ENCODE data around the gene ARHGEF17. TPM values are rescaled to one million over a fixed set of nuclear protein-coding genes. Genes with fewer than 3 reads are reported as not detected.

ARHGEF17 gene
- total RNA-seq, 1 donor from 2014 or later: not detected

DNA sequence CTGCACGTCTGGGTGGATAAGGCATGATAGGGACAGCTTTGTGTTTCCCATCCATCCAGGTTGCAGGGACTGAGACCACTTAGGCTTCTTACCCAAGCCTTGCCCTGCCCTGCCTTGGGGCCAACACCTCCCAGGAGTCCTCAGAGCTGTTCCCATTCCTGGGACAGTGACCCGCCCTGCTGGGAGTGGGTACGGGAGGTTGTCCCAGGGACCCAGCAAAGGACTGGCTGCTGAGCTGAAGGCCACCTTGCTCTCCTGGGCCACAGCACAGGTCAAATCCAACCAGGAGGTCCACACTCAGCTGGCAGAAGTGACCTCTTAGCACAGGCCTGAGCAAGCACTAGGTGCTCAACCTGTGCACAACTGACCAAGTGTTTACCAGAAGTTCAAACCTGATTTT is 16.9 kb upstream of the ARHGEF17 start:
- intact Hi-C loops (cut with micrococcal nuclease): no loop called here

DNA sequence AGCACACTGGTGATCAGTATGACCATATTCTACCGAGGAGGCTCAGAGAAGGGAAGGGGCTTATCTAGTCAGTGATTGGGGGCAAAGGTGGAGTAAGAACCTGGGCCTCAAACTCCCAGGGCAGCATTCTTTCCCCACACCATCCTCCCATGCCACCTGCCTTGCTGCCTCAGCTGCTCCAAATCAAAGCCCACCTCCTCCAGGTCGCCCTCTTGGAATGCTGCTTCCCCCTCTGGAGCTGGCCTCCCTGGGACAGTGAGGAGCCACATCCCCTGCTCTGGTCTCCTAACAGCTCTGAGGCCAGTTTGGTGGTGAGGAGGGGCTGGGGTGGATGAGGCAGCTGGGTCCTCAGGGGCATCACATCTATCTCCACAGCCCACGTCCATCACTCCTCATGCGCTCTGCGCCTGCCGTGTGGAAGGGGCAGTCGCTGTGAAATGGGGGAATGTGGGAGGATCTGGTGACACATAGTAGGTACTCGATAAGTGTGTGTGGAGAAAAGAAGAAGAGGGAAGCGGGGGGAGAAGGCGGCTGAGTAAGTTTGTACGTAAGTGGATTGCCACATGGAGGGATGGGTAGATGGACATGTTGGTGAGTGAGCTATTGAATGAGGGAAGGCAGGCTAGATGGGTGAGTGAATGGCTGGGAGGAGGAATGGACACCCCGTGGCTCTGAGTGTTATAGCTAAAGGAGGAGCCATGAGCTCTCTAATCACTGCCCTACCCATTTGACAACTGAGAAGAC is 16.1 kb upstream of the ARHGEF17 start:
- intact Hi-C loops (cut with micrococcal nuclease): no loop called here

DNA sequence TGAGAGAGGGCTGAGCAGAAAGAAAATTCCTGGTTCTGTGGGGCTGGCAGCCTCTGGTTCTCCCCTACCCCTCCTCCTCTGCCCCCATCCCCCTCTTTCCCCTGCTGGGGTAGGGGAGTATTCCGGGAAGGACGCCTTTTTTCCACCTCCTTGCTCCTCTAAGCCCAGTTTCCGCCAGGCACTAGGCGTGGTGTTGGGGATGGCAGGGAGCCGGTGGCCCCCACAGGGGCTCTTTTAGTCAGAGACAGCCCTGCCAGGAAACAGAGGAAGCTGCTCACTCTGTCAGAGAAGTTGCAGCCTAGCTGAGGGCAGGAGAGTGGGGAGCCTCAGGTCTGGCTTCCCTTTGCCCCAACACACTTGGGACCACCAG is 15.6 kb upstream of the ARHGEF17 start:
- intact Hi-C loops (cut with micrococcal nuclease): no loop called here

DNA sequence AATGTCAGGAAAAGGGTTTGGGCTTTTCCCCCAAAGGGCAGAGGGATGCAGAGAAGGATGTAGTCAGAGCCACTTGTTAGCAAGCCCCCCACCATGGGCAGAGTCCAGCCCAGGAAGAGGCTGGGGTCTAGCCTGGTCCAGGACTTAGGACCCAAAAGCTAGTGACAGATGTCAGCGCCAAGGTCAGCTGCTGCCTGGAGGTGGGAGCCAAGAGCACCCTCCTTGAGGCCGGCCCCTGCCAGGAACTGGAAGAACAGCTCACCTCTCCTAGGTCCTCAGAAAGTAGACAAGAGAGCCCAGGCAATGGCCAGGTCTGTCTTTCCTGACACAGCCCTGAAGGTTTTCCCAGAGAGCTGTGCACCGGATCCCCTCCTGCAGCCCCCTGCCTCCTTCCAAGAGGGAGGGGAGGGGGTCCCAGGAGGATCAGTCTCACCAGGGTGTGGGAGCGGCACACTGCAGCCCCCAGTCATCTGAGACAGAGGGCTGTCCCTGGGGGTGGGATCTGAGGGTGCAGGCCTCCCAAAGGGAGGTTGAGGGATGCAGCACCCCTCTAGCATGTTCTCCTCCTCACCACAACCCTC is 14.6 kb upstream of the ARHGEF17 start:
- intact Hi-C loops (cut with micrococcal nuclease): no loop called here

DNA sequence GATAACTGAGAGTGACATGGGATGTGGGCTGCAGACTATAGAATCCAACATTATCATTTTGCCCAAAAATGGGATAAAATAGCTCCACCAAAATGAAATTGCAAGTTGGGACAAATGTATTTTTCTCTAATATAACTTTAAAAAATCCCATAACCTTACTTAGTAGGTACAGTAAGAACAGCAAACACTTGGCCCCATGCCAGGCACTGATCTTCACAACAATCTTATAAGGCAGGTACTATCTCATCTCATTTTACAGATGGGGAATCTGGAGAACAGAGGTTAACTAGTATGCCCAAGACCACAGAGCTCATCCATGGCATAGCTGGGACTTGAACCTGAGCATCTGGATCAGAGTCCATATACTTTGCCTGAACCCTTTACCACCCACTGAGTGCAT is 13.5 kb upstream of the ARHGEF17 start:
- intact Hi-C loops (cut with micrococcal nuclease): loop anchor here (1.0 kb wide), 1 partner anchor 41 kb away; no protein-coding TSS in a partner anchor

DNA sequence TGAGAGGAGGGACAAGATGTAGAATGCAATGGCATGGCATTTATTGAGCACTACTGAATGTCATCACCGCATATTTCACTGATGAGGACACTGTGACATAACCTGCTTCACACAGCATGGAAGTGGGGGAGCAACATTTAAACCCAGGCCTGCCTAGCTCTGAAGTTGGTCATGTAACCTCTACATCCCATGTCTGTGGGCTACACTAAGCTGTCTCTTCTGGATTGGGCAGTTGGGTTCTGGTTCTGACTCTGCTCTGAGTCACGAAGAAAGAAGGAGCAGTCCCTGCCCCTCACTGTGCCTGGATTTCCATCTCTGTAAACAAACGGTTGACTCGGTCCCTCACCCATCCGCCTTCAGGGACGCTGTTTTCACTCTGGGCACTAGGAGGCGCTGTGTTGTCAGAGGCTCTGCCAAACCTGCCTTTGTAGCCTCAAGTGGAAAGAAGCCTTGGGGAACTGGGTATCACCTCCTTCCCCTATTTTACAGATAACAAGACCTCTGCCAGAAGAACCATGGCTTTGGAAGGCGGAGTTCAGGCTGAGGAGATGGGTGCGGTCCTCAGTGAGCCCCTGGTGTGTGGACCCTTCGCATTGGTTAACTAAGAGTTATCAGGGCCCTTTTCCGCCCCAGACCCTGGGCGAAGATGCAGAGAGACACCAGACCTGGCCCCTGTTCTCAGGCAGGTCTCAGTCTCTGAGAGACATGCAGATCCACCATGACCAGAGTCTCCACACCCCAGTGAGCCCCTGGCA is 12.7 kb upstream of the ARHGEF17 start:
- intact Hi-C loops (cut with micrococcal nuclease): loop anchor here (1.0 kb wide), 1 partner anchor 40 kb away; no protein-coding TSS in a partner anchor

DNA sequence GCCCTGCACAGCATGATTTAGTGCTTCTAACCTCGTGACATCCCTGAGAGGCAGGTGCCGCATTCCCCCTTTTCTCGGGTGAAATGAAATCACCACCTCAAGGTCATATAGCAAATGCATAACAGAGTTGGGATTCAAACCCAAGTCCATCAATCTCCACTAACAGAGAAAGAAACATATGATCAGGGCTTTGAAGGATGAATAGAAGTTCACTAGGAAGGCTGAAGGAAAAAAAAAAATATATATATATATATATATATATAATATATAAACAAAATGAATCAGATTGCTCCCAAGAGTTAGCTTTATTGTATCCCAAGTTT is 12.1 kb upstream of the ARHGEF17 start:
- intact Hi-C loops (cut with micrococcal nuclease): loop anchor here (1.0 kb wide), 1 partner anchor 39 kb away; no protein-coding TSS in a partner anchor

DNA sequence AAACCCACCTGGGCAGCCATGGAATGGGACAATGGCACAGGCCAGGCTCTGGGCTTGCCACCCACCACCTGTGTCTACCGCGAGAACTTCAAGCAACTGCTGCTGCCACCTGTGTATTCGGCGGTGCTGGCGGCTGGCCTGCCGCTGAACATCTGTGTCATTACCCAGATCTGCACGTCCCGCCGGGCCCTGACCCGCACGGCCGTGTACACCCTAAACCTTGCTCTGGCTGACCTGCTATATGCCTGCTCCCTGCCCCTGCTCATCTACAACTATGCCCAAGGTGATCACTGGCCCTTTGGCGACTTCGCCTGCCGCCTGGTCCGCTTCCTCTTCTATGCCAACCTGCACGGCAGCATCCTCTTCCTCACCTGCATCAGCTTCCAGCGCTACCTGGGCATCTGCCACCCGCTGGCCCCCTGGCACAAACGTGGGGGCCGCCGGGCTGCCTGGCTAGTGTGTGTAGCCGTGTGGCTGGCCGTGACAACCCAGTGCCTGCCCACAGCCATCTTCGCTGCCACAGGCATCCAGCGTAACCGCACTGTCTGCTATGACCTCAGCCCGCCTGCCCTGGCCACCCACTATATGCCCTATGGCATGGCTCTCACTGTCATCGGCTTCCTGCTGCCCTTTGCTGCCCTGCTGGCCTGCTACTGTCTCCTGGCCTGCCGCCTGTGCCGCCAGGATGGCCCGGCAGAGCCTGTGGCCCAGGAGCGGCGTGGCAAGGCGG is 11.4 kb upstream of the ARHGEF17 start:
- intact Hi-C loops (cut with micrococcal nuclease): no loop called here

DNA sequence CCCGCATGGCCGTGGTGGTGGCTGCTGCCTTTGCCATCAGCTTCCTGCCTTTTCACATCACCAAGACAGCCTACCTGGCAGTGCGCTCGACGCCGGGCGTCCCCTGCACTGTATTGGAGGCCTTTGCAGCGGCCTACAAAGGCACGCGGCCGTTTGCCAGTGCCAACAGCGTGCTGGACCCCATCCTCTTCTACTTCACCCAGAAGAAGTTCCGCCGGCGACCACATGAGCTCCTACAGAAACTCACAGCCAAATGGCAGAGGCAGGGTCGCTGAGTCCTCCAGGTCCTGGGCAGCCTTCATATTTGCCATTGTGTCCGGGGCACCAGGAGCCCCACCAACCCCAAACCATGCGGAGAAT is 10.9 kb upstream of the ARHGEF17 start:
- intact Hi-C loops (cut with micrococcal nuclease): no loop called here

DNA sequence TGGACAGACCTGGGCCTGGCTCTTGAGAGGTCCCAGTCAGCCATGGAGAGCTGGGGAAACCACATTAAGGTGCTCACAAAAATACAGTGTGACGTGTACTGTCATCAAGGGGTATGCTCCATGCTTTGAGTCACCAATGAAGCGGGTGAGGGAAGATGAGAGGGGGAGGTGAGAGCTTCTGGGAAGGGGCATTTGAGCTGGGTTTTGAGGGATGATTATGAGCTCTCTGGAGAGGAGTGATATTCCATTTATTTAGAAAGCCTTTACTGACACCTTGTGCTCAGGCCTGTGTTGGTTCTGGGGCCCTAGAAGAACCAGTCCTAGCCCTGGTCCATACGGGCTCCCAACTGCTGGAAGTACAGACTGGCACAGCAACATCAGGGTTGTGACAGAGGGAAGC is 10.4 kb upstream of the ARHGEF17 start:
- intact Hi-C loops (cut with micrococcal nuclease): no loop called here

DNA sequence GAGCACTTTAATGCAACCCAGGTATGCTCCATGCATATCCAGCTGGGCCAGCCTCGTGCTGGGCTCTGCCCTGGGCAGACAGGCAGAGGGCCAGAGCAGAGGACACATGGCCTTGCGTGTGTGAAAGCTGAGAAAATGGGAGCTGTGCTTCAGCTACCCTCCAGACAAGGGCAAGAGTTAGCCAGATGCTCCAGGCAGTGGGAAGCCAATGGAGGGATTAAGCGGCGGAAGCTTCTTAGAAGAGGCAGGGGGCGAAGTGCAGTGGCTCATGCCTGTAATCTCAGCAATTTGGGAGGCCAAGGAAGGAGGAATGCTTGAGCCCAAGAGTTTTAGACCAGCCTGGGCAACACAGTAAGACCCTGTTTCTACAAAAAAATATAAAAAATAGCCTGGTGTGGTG is 9.8 kb upstream of the ARHGEF17 start:
- intact Hi-C loops (cut with micrococcal nuclease): no loop called here

DNA sequence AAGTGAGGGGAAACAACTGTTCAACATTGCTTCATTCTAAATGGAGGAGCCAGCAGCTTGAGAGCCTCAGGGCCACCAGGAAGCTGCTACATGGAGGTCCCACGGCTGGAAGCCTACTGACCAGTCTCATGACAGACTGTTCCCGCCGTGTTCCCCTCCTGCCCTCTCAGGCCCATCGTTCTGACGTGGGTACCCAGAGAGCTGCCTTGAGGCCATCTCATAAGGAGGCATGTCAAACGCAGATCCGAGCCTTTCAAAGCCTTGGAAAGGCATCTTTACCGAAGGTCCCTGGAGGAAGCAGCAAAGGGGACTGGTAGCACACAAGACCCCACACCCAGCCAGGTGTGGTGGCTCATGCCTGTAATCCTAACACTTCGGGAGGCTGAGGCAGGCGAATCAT is 8.3 kb upstream of the ARHGEF17 start:
- intact Hi-C loops (cut with micrococcal nuclease): no loop called here

DNA sequence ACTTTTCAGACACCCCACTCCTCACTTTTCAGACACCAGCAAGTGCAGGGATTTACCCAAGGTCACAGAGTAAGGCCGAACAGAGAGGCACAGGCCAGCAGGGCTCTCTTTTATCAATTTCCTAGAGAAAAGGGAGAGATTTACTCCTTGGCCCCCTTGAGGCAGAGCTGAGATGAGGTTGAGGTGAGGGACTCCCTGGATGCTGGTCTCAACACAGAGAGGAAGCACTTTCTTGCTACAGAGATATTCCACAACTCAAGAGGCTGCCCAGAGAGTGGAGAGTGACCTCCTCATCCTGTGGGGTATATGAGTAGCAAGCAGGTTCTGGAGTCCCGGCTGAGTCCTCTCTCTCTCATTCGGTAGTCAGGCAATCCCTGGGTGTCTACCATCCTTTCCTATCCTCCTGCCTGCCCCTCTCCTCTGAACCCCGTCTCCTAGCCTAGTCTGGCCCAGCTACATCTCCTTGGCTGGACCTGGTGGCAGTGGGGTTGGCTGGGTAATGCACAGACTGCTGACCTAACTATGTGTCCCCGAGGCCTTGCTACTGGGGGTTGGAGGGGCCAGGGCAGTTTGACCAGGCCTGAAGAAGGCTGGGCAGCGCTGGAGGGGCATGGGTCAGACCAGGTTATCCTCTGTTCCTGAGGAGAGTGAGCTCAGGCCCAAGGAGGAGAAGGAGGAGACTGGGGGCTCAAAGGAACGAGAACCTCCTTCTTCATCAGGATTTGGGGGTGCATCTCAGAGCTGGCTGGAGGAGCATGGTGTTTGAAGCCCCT is 1.8 kb upstream of the ARHGEF17 start:
- intact Hi-C loops (cut with micrococcal nuclease): loop anchor here (2.0 kb wide), 2 partner anchors 293 to 355 kb away; partner anchors contain the start of gene FAM168A

DNA sequence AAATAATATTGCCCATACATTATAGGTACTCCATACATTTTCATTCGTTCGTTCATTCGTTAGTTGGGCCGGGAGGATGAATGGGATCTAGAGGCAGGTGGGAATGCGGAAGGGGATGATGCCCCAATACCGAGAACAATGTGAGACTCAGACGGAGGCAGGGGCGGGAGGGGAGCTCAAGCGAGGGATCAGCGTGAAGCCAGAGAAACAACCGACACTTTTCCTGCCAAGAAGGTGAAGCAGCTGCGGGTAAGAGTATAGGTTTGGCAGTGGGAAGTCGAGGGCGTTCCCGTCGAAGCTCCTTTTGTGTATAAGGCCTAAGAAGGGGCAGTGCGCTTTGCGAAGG is 1.1 kb upstream of the ARHGEF17 start:
- intact Hi-C loops (cut with micrococcal nuclease): loop anchor here (1.0 to 2.0 kb wide), 6 partner anchors 28 to 354 kb away; partner anchors contain the start of genes FAM168A and RELT

DNA sequence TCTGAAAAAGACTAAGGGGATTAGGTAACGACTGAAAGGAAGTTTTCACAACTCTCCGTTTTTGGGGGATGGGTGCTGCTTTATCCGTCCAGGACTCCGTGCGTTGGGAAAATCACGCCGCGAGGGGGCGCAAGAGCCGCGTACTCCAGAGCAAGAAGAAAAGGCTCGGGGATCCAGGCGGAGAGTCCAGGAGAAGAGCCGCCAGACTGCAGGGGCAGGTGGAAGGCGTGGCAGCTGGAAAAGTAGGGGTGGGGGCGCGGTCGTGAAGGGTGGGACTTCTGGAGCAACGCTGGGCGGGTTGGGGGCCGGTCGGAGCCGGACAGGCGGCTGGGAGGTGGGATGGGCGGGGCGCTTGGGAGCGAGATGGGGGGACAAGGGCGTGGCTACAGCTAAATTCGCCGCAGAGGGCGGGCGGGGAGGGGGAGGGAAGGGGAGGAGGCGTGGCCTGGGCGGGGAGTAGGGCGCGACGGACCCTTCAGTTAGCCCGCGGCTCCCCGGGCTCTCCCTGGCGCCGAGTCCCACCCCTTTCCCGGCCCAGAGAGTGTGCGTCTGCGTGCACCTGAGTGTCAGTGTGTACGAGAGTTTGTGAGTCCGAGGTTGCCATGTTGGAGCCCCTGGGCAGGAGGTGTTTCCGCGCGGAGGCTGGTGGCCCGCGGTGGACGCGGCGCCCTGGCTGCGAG is 613 bp upstream of the ARHGEF17 start:
- intact Hi-C loops (cut with micrococcal nuclease): loop anchor here (1.0 to 2.0 kb wide), 6 partner anchors 28 to 353 kb away; partner anchors contain the start of genes FAM168A and RELT

DNA sequence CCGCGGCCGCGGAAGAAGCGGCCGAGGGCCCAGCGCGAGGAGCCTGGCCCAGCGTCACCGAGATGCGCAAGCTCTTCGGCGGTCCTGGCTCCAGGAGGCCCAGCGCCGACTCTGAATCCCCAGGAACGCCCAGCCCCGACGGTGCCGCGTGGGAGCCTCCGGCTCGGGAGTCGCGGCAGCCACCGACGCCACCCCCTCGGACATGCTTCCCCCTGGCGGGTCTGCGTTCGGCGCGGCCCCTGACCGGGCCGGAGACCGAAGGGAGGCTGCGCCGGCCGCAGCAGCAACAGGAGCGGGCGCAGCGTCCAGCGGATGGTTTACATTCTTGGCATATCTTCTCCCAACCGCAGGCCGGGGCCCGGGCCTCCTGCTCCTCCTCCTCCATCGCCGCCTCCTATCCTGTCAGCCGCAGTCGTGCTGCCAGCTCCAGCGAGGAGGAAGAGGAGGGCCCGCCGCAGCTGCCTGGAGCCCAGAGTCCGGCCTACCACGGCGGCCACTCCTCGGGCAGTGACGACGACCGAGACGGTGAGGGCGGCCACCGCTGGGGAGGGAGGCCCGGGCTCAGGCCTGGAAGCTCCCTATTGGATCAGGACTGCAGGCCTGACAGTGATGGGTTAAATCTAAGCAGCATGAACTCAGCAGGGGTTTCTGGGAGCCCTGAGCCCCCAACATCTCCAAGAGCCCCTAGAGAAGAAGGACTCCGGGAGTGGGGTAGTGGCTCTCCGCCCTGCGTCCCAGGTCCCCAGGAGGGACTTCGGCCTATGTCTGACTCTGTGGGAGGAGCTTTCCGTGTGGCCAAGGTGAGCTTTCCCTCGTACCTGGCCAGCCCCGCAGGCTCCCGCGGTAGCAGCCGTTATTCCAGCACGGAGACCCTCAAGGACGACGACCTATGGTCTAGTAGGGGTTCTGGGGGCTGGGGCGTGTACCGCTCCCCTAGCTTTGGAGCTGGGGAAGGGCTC is 1.2 kb downstream of the ARHGEF17 start:
- intact Hi-C loops (cut with micrococcal nuclease): no loop called here

DNA sequence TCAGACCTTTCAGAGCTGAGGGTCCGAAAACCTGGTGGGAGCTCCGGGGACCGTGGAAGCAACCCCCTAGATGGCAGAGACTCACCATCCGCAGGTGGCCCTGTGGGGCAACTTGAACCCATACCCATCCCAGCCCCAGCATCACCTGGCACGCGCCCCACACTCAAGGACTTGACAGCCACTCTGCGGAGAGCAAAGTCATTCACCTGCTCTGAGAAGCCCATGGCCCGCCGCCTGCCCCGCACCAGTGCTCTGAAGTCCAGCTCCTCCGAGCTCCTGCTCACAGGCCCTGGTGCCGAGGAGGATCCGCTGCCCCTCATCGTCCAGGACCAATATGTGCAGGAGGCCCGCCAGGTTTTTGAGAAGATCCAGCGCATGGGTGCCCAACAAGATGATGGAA is 2.0 kb downstream of the ARHGEF17 start:
- intact Hi-C loops (cut with micrococcal nuclease): no loop called here

DNA sequence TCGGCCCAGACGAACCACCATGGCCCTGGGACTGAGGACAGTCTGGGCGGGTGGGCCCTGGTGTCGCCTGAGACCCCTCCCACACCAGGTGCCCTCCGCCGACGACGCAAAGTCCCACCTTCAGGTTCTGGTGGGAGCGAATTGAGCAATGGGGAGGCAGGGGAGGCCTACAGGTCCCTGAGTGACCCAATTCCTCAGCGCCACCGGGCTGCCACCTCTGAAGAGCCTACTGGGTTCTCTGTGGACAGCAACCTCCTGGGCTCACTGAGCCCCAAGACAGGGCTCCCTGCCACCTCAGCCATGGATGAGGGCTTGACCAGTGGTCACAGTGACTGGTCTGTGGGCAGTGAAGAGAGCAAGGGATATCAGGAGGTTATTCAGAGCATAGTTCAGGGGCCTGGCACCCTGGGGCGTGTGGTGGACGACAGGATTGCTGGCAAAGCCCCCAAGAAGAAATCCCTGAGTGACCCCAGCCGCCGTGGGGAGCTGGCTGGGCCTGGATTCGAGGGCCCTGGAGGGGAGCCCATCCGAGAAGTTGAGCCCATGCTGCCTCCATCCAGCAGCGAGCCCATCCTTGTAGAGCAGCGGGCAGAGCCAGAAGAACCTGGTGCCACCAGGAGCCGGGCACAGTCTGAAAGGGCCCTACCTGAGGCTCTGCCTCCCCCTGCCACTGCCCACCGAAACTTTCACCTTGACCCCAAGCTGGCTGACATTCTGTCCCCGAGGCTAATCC is 2.8 kb downstream of the ARHGEF17 start:
- intact Hi-C loops (cut with micrococcal nuclease): no loop called here

All from T-helper 1 cell treated with Interleukin-12 subunit alpha and Interleukin-12 subunit beta and Interleukin-4 antibody, amounts not matched to agents 30 ng/mL and 1 ng/mL, for 36 hours (primary cell).